ENCODE measurements around the gene PTGFR.

The PTGFR gene

GRCh38 chr1:78501203-78501602, 10.4 kb downstream of the PTGFR start:
- H3K27ac Mint-ChIP-seq: no peak overlapping the region
- no peak overlapping the region for H3K4me3 Mint-ChIP-seq
- H3K27me3 Mint-ChIP-seq (ENCODE audit: low read depth): peaks cover 5% of the 10 kb centered on the region
- TF ChIP-seq, protein P1, sequence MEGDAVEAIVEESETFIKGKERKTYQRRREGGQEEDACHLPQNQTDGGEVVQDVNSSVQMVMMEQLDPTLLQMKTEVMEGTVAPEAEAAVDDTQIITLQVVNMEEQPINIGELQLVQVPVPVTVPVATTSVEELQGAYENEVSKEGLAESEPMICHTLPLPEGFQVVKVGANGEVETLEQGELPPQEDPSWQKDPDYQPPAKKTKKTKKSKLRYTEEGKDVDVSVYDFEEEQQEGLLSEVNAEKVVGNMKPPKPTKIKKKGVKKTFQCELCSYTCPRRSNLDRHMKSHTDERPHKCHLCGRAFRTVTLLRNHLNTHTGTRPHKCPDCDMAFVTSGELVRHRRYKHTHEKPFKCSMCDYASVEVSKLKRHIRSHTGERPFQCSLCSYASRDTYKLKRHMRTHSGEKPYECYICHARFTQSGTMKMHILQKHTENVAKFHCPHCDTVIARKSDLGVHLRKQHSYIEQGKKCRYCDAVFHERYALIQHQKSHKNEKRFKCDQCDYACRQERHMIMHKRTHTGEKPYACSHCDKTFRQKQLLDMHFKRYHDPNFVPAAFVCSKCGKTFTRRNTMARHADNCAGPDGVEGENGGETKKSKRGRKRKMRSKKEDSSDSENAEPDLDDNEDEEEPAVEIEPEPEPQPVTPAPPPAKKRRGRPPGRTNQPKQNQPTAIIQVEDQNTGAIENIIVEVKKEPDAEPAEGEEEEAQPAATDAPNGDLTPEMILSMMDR (IDR thresholded peaks at IDR 0.05; ENCODE audit: unreplicated experiment in 3 of 3): no peak
- no peaks in the 10 kb centered on the region for H3K4me1 Mint-ChIP-seq
- H3K9me3 Mint-ChIP-seq: no peaks in the 10 kb centered on the region
- no peaks in the 10 kb centered on the region for H3K36me3 Mint-ChIP-seq (ENCODE audit: low read depth)

GRCh38 chr1:78511334-78511733, 20.6 kb downstream of the PTGFR start:
- Mint-ChIP-seq H3K36me3 (ENCODE audit: low read depth) (peaks cover 5% of the 10 kb centered on the region), H3K9me3 (peaks cover 22% of the 10 kb centered on the region), H3K4me3 (no peak overlapping the region), H3K27me3 (ENCODE audit: low read depth) (no peaks in the 10 kb centered on the region), H3K4me1 (no peaks in the 10 kb centered on the region), H3K27ac (no peak overlapping the region)
- TF ChIP-seq, protein P1 (IDR thresholded peaks at IDR 0.05; ENCODE audit: unreplicated experiment in 3 of 3): no peak

GRCh38 chr1:78516716-78517115, 25.9 kb downstream of the PTGFR start:
- Mint-ChIP-seq H3K27ac (no peak overlapping the region), H3K4me1 (no peaks in the 10 kb centered on the region), H3K36me3 (ENCODE audit: low read depth) (peaks cover 5% of the 10 kb centered on the region), H3K4me3 (no peak overlapping the region), H3K9me3 (peaks cover 10% of the 10 kb centered on the region), H3K27me3 (ENCODE audit: low read depth) (no peaks in the 10 kb centered on the region)
- TF ChIP-seq, protein P1 (IDR thresholded peaks at IDR 0.05; ENCODE audit: unreplicated experiment in 3 of 3): no peak

GRCh38 chr1:78519446-78519845, 28.7 kb downstream of the PTGFR start:
- Mint-ChIP-seq H3K27me3 (ENCODE audit: low read depth) (no peaks in the 10 kb centered on the region), H3K27ac (no peak overlapping the region), H3K36me3 (ENCODE audit: low read depth) (no peaks in the 10 kb centered on the region), H3K4me3 (no peak overlapping the region), H3K4me1 (no peaks in the 10 kb centered on the region), H3K9me3 (no peaks in the 10 kb centered on the region)
- TF ChIP-seq, protein P1 (IDR thresholded peaks at IDR 0.05; ENCODE audit: unreplicated experiment in 3 of 3): no peak

GRCh38 chr1:78520216-78520615, 29.4 kb downstream of the PTGFR start:
- no peaks in the 10 kb centered on the region for H3K9me3 Mint-ChIP-seq
- no peaks in the 10 kb centered on the region for H3K4me1 Mint-ChIP-seq
- TF ChIP-seq, protein P1 (IDR thresholded peaks at IDR 0.05; ENCODE audit: unreplicated experiment in 3 of 3): no peak
- no peaks in the 10 kb centered on the region for H3K36me3 Mint-ChIP-seq (ENCODE audit: low read depth)
- no peak overlapping the region for H3K27ac Mint-ChIP-seq
- H3K4me3 Mint-ChIP-seq: no peak overlapping the region
- no peaks in the 10 kb centered on the region for H3K27me3 Mint-ChIP-seq (ENCODE audit: low read depth)

DNA sequence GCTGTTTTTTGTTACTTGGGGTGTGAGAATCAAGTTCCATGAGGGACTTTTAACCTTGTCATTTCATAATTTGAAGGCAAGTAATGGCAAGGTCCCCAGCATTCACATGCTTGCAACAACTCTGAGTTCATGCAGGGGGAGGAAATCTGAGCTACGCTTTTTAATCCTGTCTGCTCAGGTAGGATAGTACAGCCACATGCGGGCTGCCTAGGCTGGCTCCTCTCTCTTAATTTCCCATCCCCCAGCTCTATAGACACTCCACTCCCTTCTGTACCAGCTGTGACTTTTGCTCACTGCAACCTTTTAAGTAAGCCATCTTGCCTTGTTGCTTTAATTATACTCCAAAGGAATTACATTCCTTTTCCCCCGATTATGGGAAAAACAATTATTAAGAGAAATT, 30.1 kb downstream of the PTGFR start:
- Mint-ChIP-seq H3K27ac (no peak overlapping the region), H3K36me3 (ENCODE audit: low read depth) (no peaks in the 10 kb centered on the region), H3K4me3 (no peak overlapping the region), H3K27me3 (ENCODE audit: low read depth) (no peaks in the 10 kb centered on the region), H3K9me3 (no peaks in the 10 kb centered on the region), H3K4me1 (no peaks in the 10 kb centered on the region)
- TF ChIP-seq, protein P1 (IDR thresholded peaks at IDR 0.05; ENCODE audit: unreplicated experiment in 3 of 3): no peak
